Measurements from ENCODE around the gene LRRC28. TPM values are rescaled to one million over a fixed set of nuclear protein-coding genes. Genes with fewer than 3 reads are reported as not detected.

Gene LRRC28
- total RNA-seq, 1 donor from 2014 or later = 28.8 TPM

- no peak overlapping the region for H3K4me3 Mint-ChIP-seq
- no peak overlapping the region for H3K27ac Mint-ChIP-seq (ENCODE audit: unreplicated experiment)
- no peaks in the 10 kb centered on the region for H3K27me3 Mint-ChIP-seq (ENCODE audit: low read depth)
- no peak for TF ChIP-seq CTCF (conservative IDR thresholded peaks at IDR 0.05)
- H3K4me1 Mint-ChIP-seq = peaks cover 17% of the 10 kb centered on the region
- no peak for DNase-seq (ENCODE audit: low read depth, low spot score)
- H3K9me3 Mint-ChIP-seq = peaks cover 6% of the 10 kb centered on the region
- peaks cover 6% of the 10 kb centered on the region for H3K36me3 Mint-ChIP-seq (ENCODE audit: low read depth)
Measured at GRCh38 chr15:99421172-99421656, 169.9 kb downstream of the LRRC28 start.

DNA sequence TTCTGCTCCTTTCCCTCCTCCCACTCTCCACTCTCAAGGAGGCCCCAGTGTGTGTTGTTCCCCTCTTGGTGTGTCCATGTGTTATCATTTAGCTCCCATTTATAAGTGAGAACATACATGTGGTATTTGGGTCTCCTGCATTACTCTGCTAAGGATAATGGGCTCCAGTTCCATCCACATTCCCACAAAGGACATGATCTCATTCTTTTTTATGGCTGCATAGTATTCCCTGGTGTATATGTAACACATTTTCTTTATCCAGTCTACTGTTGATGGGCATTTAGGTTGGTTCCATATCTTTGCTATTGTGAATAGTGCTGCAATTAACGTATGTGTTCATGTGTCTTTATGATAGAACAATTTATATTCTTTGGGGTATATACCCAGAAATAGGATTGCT, 170.5 kb downstream of the LRRC28 start:
- no peak for DNase-seq (ENCODE audit: low read depth, low spot score)
- no peaks in the 10 kb centered on the region for H3K27me3 Mint-ChIP-seq (ENCODE audit: low read depth)
- no peak overlapping the region for H3K4me3 Mint-ChIP-seq
- no peak for TF ChIP-seq CTCF (conservative IDR thresholded peaks at IDR 0.05)
- peaks cover 17% of the 10 kb centered on the region for H3K4me1 Mint-ChIP-seq
- peaks cover 6% of the 10 kb centered on the region for H3K36me3 Mint-ChIP-seq (ENCODE audit: low read depth)
- H3K9me3 Mint-ChIP-seq = peaks cover 6% of the 10 kb centered on the region
- no peak overlapping the region for H3K27ac Mint-ChIP-seq (ENCODE audit: unreplicated experiment)

DNA sequence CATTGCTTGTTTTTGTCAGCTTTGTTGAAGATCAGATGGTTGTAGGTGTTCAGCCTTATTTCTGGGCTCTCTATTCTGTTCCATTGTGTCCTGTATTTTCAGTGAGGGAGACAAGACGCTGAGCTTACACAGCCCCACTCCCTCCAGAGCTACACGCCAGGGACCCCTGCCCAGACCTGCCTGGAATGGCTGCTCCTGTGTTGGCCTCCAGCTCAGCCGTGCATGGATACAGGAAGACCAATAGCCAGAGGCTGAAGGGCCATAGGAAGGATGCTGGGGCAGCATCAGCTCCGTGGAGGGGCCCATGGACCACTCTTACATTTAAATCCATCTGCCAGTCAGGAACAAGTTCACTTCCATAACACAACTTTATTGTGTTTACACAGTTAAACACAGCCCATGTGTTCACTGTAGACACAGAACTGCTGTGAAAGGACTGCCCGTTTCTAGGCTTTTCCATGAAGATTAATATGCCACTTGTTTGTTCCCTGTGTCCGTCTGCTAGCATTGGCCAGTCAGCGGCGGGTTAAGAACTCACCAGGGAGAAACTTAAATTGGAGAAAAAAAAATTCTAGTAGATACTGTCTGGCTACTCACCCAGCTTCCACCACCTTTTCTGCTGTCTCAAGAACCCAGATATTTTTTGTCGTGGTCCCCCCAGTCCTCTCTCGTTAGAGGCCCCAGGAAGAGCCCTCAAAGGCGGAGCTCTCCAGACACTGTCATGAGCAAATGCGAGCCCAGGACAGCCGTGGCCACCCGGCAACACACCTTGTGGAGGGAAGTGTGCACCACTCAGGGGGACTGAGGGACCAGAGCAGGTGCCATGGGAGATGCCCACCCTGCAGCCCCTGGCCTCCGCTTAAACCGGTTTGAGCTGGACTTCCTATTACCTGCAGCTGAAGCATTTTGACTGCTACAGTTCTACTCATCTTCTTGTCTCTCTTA, 172.2 kb downstream of the LRRC28 start:
- no peak for TF ChIP-seq CTCF (conservative IDR thresholded peaks at IDR 0.05)
- Mint-ChIP-seq H3K27me3 (ENCODE audit: low read depth) (no peaks in the 10 kb centered on the region), H3K9me3 (peaks cover 6% of the 10 kb centered on the region), H3K27ac (ENCODE audit: unreplicated experiment) (no peak overlapping the region), H3K4me3 (no peak overlapping the region), H3K36me3 (ENCODE audit: low read depth) (peaks cover 6% of the 10 kb centered on the region), H3K4me1 (peaks cover 17% of the 10 kb centered on the region)
- DNase-seq (ENCODE audit: low read depth, low spot score) = no peak

GRCh38 chr15:99424131-99424571, 172.9 kb downstream of the LRRC28 start:
- DNase-seq (ENCODE audit: low read depth, low spot score) = no peak
- TF ChIP-seq CTCF (conservative IDR thresholded peaks at IDR 0.05) = no peak
- H3K9me3 Mint-ChIP-seq = peaks cover 3% of the 10 kb centered on the region
- peaks cover 4% of the 10 kb centered on the region for H3K36me3 Mint-ChIP-seq (ENCODE audit: low read depth)
- no peak overlapping the region for H3K4me3 Mint-ChIP-seq
- H3K4me1 Mint-ChIP-seq = peaks cover 17% of the 10 kb centered on the region
- H3K27ac Mint-ChIP-seq (ENCODE audit: unreplicated experiment) = no peak overlapping the region
- H3K27me3 Mint-ChIP-seq (ENCODE audit: low read depth) = no peaks in the 10 kb centered on the region

GRCh38 chr15:99424978-99425656, 173.8 kb downstream of the LRRC28 start:
- no peaks in the 10 kb centered on the region for H3K27me3 Mint-ChIP-seq (ENCODE audit: low read depth)
- H3K9me3 Mint-ChIP-seq = peaks cover 3% of the 10 kb centered on the region
- no peak for TF ChIP-seq CTCF (conservative IDR thresholded peaks at IDR 0.05)
- H3K36me3 Mint-ChIP-seq (ENCODE audit: low read depth) = peaks cover 4% of the 10 kb centered on the region
- H3K27ac Mint-ChIP-seq (ENCODE audit: unreplicated experiment) = no peak overlapping the region
- DNase-seq (ENCODE audit: low read depth, low spot score) = no peak
- H3K4me3 Mint-ChIP-seq = no peak overlapping the region
- peaks cover 17% of the 10 kb centered on the region for H3K4me1 Mint-ChIP-seq
